NOMO-1 (cell line): ENCODE results near the gene TNS2.

Experiments used
- DNase-seq, 2 experiments: peaks; one replicate each; lab custom pipeline; 2025; ENCODE audit not compliant: unreplicated experiment in 2 of 2; lab: John Stamatoyannopoulos, UW

The TNS2 gene

GRCh38 chr12:53055471-53056266 is 5.8 kb downstream of the TNS2 start:
- DNase-seq: no peak

- no peak for DNase-seq
These were observed 6.4 kb downstream of the TNS2 start for GRCh38 chr12:53056296-53056695.

- DNase-seq: no peak
These were observed 7.0 kb downstream of the TNS2 start for GRCh38 chr12:53056901-53057300.

- no peak for DNase-seq
These were observed 8.1 kb downstream of the TNS2 start for GRCh38 chr12:53057816-53058500.

- DNase-seq: no peak
These were observed 9.0 kb downstream of the TNS2 start for GRCh38 chr12:53058674-53059433.

- DNase-seq: no peak
These were observed 9.7 kb downstream of the TNS2 start for GRCh38 chr12:53059434-53060063.

- no peak for DNase-seq
These were observed 10.3 kb downstream of the TNS2 start for GRCh38 chr12:53060064-53060720.

GRCh38 chr12:53060721-53061276 is 10.9 kb downstream of the TNS2 start:
- no peak for DNase-seq

GRCh38 chr12:53061404-53062010 is 11.6 kb downstream of the TNS2 start:
- DNase-seq: no peak

- no peak for DNase-seq
These were observed 12.4 kb downstream of the TNS2 start for GRCh38 chr12:53062011-53062961.

GRCh38 chr12:53062977-53063707 is 13.3 kb downstream of the TNS2 start:
- no peak for DNase-seq

- DNase-seq: no peak
These were observed 14.1 kb downstream of the TNS2 start for GRCh38 chr12:53063708-53064612.

- no peak for DNase-seq
These were observed 15.0 kb downstream of the TNS2 start for GRCh38 chr12:53064613-53065436.

- DNase-seq: no peak
These were observed 15.6 kb downstream of the TNS2 start for GRCh38 chr12:53065470-53065869.

- DNase-seq: peak; percentile 10 to 29
These were observed 16.4 kb downstream of the TNS2 start for GRCh38 chr12:53065975-53066931.
